Left cardiac atrium (tissue), 4 donors: ENCODE results near the gene SMCHD1. TPM values are rescaled to one million over a fixed set of nuclear protein-coding genes. Genes with fewer than 3 reads are reported as not detected.
"Not testable (repeated sequence)": the region's sequence is repeated elsewhere in the genome, so short reads cannot be mapped to it uniquely, and the experiment has no call there.

Experiments
- ATAC-seq, 2 donors: fragments of 200-7000 bp; cut with Tn5 transposase; one replicate each; pipeline ENCODE4 v1.9.1; 2020; ENCODE audit warnings: mild to moderate bottlenecking in 2 of 2, moderate library complexity in 2 of 2
- DNase-seq: peaks from one replicate; pipeline ENCODE4 v3.0.0-alpha.2; 2020
- intact Hi-C, 2 donors: fragments of 100-400 bp; cut with DNase I; formaldehyde crosslinking; loops; one replicate each; pipeline versions ENCODE4 v1.14.1 to v1.15.1; 2022 to 2023
- total RNA-seq, 2 donors: library from RNA; stranded (reverse); fragmentation: NEBNext Ultra II Directional; extraction: Animal tissue kit (Norgen Biotek cat#: 25700); gene quantifications; one replicate each; pipeline ENCODE4 v1.2.1, GENCODE V29; 2021
- donor health status: DM: no; HTN: yes; CAD: no.
- donor health status: DM: no; HTN: yes; CAD: no; lungs with severe emphysema.
- donor health status: DM: yes; HTN: yes; CAD: no.
- donor health status: Dilated cardiomyopathy.

Gene SMCHD1
- total RNA-seq, 2 donors from 2014 or later, result 24.5 to 28.7 TPM

DNA sequence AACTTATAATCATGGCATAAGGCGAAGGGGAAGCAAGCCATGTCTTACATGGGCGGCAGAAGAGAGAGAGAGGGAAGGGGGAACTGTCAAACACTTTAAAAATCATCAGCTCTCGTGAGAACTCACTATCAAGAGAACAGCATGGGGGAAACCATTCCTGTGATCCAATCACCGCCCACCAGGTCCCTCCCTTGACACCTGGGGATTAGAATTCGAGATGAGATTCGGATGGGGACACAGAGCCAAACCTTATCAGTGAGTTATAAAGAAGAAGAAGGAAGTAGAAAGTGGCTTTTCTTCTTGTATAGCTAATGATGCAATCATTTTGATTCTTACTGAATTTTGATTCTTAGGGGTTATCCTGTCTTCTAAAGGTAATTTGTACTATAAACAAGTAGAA lies 51.4 kb downstream of the SMCHD1 start:
- intact Hi-C loops, result loop anchor here in 1 of 2 donors (10.0 kb wide), 1 partner anchor 48 kb away; no protein-coding TSS in a partner anchor
- DNase-seq (no peak), ATAC-seq (no peak)

DNA sequence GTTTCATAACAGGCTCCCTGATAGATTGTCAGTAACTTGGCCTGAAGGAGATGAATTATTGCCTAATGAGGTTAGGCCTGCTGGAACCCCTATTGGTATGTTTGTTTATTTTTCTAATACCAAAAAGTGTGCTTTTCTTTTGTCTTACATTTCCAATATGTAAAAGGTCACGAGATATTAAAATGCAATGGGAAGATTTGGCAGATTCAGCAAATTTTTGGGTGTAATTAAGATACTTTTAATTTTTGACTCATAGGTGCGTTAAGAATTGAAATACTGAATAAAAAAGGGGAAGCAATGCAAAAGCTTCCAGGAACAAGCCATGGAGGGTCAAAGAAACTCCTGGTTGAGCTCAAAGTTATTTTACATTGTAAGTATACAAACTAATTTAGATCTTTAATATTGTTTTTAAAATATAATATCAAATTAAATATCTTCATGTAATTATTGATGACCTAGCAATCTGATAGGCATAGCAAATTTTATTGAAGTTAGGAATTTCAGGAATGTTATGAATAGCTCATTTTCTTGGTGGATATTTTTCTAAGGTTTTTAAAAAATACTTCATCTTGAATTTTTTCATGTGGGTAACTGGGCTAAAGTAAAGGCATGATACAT lies 52.1 kb downstream of the SMCHD1 start:
- no peak for DNase-seq
- intact Hi-C loops, result loop anchor here in 1 of 2 donors (10.0 kb wide), 1 partner anchor 47 kb away; no protein-coding TSS in a partner anchor
- ATAC-seq, result no peak

DNA sequence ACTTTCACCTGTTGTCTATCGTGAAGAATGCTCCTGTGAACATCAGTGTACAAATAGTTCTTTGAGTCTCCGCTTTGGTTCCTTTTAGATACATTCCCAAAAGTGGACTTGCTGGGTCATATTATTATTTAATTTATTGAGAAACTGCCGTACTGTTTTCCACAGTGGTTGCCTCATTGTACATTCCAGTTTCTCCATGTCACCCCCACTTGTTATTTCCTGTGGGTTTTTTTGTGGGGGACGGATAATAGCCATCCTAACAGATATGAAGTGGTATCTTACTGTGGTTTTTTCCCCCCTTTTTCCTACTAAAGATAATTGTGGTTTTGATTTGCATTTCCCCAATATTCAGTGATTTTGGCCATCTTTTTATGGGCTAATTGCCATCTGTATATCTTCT lies 53.8 kb downstream of the SMCHD1 start:
- intact Hi-C loops, result loop anchor here in 1 of 2 donors (10.0 kb wide), 1 partner anchor 45 kb away; no protein-coding TSS in a partner anchor
- ATAC-seq (no peak), DNase-seq (no peak)

DNA sequence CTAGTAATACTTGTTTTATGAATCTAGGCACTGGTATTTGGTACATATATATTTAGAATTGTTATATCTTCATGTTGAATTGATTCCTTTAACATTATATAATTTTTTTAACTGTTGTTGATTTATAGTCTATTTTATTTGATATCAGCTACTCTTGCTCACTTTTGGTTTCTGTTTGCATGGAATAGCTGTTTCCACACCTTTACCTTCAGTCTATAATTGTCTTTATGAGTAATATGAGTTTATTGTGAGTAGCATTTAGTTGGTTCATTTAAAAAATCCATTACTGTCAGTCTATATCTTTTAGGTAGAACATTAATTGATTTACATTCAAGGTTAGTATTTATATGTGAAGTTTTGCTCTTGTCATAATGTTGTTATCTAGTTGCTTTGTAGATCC lies 58.6 kb downstream of the SMCHD1 start:
- ATAC-seq (no peak), DNase-seq (no peak)
- intact Hi-C loops, result loop anchor here in 1 of 2 donors (10.0 kb wide), 1 partner anchor 49 kb away; no protein-coding TSS in a partner anchor

DNA sequence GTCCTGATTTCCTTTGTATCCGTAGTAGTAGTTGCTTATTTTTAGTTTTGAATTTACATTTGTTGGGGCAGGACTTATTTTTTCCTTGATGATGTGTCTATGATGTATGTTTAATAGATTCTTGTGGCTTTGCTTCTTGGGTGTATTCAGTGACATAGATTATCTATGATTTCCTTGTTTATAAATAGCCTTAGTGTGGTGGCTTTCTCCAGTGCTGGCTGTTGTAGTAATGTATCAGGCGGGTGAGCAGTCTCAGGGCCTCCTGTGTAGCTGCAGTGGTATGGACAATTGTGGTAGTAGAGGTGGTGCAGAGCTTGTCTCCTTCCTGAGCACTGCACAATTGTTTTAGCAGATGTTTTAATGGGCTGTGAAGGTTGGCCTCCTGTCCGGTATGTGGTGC lies 60.5 kb downstream of the SMCHD1 start:
- intact Hi-C loops, result loop anchor here in 1 of 2 donors (10.0 kb wide), 1 partner anchor 51 kb away; no protein-coding TSS in a partner anchor
- DNase-seq, result no peak
- peak in 1 of 2 donors; percentile 38 for ATAC-seq

DNA sequence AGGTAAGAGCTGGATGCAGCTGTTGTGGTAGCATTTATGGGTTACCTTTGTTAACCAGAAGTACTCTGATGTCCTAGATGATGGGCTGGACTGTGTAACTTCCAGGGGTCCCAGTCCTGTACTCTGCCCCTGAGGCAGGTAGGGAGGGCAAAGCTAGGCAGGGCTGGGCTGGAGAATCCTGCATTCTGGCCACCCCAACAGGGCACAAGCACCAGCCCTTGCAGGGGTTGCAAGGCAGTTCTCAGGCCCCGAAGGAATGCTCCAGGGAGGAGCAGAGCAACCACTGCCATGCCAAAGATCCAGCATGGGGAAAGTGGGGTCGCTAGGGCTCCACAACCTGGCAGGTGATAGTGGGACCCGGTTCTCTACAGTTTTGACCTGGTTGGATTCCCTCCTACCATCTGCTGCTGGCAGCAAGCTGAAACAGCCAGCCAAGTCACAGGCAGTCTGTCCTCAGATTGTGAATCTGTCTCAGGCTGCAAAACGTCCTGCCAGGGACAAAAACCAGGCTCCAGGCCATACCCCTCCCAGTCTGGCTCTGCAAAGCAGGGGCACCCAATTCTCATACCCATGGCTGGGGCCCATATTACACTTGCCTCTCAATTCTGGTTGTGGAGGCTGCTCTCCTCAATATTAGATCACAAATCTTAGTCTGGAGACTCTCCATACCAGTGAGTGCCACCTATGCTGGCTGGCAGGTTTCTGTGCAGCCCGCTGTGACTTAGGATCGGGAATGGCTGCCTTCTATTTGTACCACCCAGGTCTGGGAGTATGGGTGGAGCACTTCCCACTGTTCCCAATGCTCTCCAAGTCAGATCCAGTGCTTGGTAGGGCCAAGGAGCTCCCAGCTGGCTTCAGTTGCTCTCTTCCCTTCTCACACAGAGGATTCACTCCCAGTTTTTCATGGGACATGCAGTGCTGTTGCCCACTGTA lies 61.1 kb downstream of the SMCHD1 start:
- ATAC-seq (peak; percentile 67 to 93), DNase-seq (no peak)
- intact Hi-C loops, result loop anchor here in 1 of 2 donors (10.0 kb wide), 1 partner anchor 52 kb away; no protein-coding TSS in a partner anchor

DNA sequence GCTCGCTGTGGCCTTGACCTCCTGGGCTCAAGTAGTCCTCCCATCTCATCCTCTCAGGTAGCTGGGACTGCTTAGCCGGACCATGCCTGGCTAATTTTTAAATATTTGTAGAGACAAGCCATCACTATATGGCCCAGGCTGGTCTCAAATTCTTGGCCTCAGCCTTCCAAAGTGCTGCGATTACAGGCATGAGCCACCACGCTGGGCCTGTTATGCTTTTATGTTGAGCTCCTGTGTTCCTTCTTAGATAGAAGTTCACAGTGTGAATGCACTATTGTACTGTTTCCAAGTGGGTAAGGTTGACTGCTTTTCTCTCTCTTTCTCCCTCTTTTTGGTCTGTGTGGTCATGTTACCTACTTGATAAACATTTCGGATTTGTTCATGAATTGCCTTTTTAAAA lies 61.9 kb downstream of the SMCHD1 start:
- DNase-seq (no peak), ATAC-seq (no peak)
- intact Hi-C loops, result loop anchor here in 1 of 2 donors (10.0 kb wide), 1 partner anchor 53 kb away; no protein-coding TSS in a partner anchor

DNA sequence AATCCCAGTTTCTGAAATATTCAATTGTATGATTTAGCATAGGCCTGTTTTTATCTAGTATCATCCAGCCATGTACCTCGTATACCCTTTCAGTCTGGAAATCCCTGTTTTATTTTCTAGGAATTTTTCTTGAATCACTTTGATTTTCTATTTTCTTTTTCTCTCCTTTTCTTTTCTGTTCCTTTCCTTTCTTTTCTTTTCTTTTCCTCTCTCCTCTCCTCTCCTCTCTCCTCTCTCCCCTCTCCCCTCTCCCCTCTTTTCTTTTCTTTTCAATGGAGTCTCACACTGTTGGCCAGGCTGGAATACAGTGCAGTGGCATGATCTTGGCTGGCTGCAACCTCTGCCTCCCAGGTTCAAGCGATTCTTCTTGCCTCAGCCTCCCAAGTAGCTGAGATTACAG lies 63.5 kb downstream of the SMCHD1 start:
- intact Hi-C loops, result loop anchor here in 1 of 2 donors (10.0 kb wide), 1 partner anchor 54 kb away; no protein-coding TSS in a partner anchor
- DNase-seq (no peak), ATAC-seq (no peak)

DNA sequence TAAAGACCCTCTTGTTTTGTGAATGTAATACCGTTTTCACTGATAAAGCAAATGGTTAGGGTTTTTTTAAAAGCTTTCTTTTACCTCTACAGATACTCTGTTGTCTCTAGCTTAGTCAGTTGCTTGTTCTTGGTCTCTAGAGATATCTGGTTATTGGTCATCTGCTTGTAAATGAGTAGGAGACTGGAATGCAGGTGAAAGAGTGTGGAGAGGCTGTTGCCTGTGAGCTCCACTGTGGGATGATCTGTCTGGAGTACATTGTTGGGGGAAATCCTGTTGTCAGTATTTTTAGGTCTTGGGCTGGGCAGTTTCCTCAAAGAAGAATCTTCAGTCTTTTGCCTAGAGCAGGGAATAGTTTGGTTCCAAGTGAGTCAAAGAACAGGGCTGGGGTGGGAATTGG lies 67.7 kb downstream of the SMCHD1 start:
- intact Hi-C loops, result no loop called here
- DNase-seq (no peak), ATAC-seq (no peak)

DNA sequence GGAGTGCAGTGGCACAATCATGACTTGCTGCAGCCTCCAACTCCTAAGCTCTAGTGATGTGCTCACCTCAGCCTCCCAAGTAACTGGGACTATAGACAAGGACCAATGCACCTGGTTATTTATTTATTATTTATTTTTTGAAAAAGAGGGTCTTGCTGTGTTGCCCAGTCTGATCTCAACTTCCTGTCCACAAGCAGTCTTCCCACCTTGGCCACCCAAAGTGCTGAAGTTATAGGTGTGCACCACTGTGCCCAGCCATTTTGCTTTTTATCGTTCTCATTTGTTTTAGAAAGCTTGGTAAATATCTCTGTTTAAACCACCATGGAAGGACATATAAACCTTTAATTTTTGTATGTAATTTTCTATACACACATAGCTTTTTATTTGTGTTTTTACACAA lies 74.2 kb downstream of the SMCHD1 start:
- intact Hi-C loops, result no loop called here
- no peak for DNase-seq
- ATAC-seq, result no peak

DNA sequence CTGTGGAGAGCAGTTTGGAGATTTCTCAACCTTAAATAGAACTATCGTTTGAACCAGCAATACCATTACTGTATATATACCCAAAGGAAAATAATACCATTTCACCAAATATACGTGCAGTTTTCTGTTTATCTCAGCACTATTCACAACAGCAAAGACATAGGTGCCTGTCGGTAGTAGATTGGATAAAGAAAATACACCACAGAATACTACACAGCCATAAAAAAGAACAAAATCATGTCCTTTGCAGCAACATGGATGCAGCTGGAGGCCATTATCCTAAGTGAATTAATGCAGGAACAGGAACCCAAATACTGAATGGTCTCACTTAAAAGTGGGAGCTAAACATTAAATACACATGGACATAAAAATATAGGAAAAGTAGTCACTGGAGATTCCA lies 81.3 kb downstream of the SMCHD1 start:
- ATAC-seq, result no peak
- intact Hi-C loops, result no loop called here
- no peak for DNase-seq

DNA sequence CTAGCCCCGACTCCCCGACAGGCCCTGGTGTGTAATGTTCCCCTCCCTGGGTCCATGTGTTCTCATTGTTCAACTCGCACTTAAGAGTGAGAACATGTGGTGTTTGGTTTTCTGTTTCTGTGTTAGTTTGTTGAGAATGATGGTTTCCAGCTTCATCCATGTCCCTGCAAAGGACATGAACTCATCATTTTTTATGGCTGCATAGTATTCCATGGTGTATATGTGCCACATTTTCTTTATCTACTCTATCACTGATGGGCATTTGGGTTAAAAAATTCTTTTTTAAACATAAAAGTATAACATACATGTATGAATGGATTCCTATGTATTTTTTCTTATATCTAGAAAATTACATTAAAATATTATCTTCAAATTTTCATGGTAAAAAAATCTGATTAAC lies 84.6 kb downstream of the SMCHD1 start:
- not testable (repeated sequence) for ATAC-seq

DNA sequence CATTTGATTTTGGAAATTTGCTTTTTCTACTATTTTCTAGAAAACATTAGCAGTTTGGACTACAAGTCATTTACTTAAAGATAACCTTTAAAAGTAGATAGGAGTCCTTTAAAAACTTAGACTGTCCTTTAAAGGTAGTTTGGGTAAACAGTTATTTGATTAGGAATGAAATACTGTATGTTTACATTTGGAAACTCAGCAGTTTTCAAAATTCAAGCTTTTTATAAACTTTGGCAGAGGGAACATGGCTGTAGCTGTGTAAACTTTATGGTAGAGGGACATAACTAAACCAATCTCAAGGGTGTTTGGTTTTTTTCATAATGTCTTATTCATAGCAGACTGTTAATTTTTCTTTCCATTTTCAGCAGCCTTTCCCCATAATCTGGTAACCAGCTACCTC lies 90.7 kb downstream of the SMCHD1 start:
- intact Hi-C loops, result no loop called here
- no peak for DNase-seq
- no peak for ATAC-seq

More for the DNA sequence above, 84.6 kb downstream of the SMCHD1 start:
- DNase-seq, intact Hi-C loops: not testable (repeated sequence)

DNA sequence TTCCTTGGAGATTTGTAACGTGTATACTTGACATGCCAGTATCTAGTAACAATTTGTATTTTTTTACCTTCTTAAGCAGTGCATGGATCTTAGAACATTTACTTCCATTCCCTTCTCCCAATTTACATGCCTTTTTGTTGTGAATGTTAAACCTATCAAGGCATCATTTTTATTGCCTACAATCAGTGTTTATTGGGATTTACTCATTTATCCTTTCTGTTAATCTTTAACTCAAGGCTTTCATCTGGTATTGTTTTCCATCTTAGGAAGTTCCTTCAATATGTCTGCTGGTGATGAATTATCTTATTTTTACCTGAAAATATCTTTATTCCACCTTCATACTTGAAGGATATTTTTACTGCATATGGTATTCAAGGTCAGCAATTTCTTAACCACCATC lies 102.8 kb downstream of the SMCHD1 start:
- no peak for ATAC-seq
- intact Hi-C loops, result loop anchor here in 1 of 2 donors (10.0 kb wide), 1 partner anchor 54 kb away; no protein-coding TSS in a partner anchor
- no peak for DNase-seq

DNA sequence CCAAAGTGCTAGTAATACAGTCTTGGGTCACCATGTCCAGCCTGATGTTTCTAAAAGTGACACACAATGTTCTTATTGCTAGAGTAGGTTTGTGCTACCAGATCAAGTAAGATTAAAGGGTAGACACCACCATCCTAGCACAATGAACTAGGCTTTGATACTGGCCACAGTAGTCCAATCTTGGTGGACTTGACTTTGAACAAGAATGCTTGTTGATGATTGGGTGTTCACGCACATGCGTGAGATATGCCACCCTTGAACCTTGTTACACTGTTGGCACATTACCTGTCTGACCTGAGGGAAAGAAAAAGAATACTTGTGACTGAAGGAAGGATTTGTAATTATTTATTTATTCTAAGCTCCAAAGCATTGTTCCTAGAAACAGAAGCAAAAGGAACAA lies 119.1 kb downstream of the SMCHD1 start:
- DNase-seq (no peak), ATAC-seq (no peak)
- intact Hi-C loops, result no loop called here

DNA sequence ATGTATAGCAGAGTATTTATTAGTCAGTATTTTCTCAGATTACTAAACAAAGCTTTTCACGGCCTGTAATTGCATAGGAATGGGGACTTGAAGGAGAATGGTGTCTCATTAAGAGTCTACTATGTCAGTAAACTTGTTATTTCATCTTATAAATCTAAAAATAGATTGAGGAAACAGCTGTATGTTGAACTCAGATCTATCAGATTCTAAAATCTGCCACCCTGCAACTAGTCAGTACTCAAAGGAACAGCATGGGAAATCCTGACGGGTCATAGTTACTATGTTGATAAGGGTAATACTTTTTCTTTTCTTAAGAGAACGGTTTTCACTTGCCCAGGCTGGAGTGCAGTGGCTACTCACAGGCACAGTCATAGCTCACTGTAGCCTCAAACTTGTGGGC lies 121.1 kb downstream of the SMCHD1 start:
- DNase-seq, result no peak
- no peak for ATAC-seq
- intact Hi-C loops, result no loop called here

DNA sequence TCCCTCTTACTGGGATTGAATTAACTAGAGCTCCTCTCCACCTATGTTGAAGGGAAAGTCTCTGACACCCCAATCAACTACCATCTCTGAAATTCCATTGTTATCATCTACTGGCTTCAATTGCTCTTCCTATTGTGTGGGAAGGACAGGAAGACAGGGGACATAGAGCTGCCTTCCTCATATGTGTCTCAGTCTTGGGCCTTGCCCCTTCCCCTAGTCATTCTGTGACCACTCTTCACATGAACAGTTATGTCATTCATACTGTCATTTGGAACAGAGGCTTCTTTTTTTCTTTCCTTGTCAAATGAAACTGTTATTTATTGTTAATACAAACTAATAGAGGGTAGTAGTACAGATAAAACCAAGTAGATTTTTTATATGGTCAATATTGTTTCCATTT lies 121.7 kb downstream of the SMCHD1 start:
- no peak for DNase-seq
- ATAC-seq, result no peak
- intact Hi-C loops, result no loop called here

DNA sequence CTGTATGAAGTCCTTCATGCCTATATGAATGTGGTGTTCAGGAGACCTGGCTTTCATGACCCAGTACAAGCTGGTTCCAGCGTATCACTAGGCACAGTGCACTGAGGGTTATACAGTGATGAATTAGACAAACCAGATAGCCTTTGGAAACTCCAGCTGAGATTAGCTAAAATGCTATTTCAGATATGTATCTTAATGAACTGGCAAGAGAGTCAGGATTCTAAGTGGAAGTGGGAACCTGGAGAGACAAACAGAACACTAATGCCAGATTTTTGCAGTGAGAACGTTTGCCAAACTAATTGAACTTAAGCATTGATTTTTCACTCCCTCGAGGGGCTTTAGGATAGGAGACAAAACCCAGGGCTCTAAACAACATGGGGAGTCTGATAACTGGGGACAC lies 125.2 kb downstream of the SMCHD1 start:
- ATAC-seq (no peak), DNase-seq (no peak)
- intact Hi-C loops, result no loop called here

DNA sequence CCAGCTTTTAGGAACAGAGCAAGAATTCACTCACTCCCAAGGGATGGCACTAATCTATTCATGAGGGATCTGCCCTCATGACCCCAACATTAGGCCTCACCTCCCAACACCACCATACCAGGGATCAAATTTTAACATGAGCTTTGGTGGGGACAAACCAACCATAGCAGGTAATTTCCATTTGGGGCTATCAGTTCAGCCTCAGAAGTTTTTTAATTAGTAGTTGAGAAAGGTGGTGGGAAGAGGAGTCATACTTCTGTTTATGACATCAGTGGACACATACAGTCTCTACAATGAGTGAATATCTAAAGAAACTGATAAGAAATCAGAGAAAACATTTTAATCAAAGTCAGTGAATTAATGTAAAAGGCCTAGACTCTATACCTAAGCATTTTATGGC lies 131.7 kb downstream of the SMCHD1 start:
- intact Hi-C loops, result no loop called here
- ATAC-seq (no peak), DNase-seq (no peak)

DNA sequence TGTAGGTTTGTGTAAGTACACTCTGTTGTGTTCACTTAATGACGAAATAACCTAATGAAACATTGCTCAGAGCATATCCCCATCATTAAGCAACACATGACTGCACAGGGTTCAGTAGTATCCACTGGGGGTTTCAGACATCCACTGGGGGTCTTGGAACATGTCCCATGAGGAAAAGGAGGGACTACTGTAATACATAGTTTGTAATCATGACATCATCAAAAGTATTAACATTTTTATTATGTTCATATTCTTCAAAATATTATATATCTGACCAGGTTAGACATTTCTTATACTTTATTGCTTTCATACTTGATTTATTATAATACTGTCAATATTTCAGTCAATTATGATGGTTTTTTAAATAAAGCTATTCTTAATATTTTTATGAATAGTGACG lies 136.9 kb downstream of the SMCHD1 start:
- ATAC-seq (no peak), DNase-seq (no peak)
- intact Hi-C loops, result no loop called here
